HEK293T (cell line): ENCODE measurements around the gene ZNF212.

ENCODE experiments used
- CTCF ChIA-PET: fragments of 350-600 bp; formaldehyde crosslinking; extraction: SDS; loops from one replicate; lab custom pipeline; 2021; ENCODE audit warnings: antibody characterized with exemption, inconsistent platforms; lab: Yijun Ruan, JAX
- POLR2A ChIA-PET: fragments of 350-600 bp; formaldehyde crosslinking; extraction: SDS; loops from one replicate; lab custom pipeline; 2020; ENCODE audit warnings: antibody characterized with exemption, inconsistent platforms; lab: Yijun Ruan, JAX
- DNase-seq: peaks from one replicate; pipeline ENCODE4 v3.0.0; 2012; ENCODE audit warnings: mixed read lengths; ENCODE audit errors: extremely low spot score
- ARNT ChIP-seq: fragments of 450-650 bp; IDR thresholded peaks from 2 replicates; pipeline ENCODE4 v1.6.1; 2017; ENCODE audit warnings: mild to moderate bottlenecking
- BHLHE40 ChIP-seq: fragments of 450-650 bp; IDR thresholded peaks from 2 replicates; pipeline ENCODE4 v1.6.1; 2016; ENCODE audit warnings: mild to moderate bottlenecking, moderate library complexity, borderline replicate concordance
- CTBP1 ChIP-seq: fragments of 450-650 bp; IDR thresholded peaks from 2 replicates; pipeline ENCODE4 v1.6.1; 2016; ENCODE audit warnings: borderline replicate concordance
- ELF4 ChIP-seq: fragments of 450-650 bp; IDR thresholded peaks from 2 replicates; pipeline ENCODE4 v1.6.1; 2017; ENCODE audit warnings: antibody characterized with exemption
- FOXA1 ChIP-seq: fragments of 450-650 bp; IDR thresholded peaks from 2 replicates; pipeline ENCODE4 v1.6.1; 2016; ENCODE audit warnings: mild to moderate bottlenecking
- FOXK2 ChIP-seq: fragments of 450-650 bp; IDR thresholded peaks from 2 replicates; pipeline ENCODE4 v1.6.1; 2016; ENCODE audit warnings: mild to moderate bottlenecking
- FOXM1 ChIP-seq: fragments of 450-650 bp; IDR thresholded peaks from 2 replicates; pipeline ENCODE4 v1.6.1; 2017; ENCODE audit warnings: mild to moderate bottlenecking, borderline replicate concordance
- HDGF ChIP-seq: fragments of 450-650 bp; IDR thresholded peaks from 2 replicates; pipeline ENCODE4 v1.6.1; 2017; ENCODE audit warnings: antibody characterized with exemption, borderline replicate concordance
- L3MBTL2 ChIP-seq: fragments of 450-650 bp; conservative IDR thresholded peaks from 2 replicates; pipeline ENCODE4 v1.6.1; 2016; ENCODE audit warnings: mild to moderate bottlenecking
- LEF1 ChIP-seq: fragments of 450-650 bp; IDR thresholded peaks from 2 replicates; pipeline ENCODE4 v1.6.1; 2017; ENCODE audit warnings: mild to moderate bottlenecking, borderline replicate concordance
- NFRKB ChIP-seq: fragments of 450-650 bp; IDR thresholded peaks from 2 replicates; pipeline ENCODE4 v1.6.1; 2016; ENCODE audit warnings: mild to moderate bottlenecking, moderate library complexity
- SP1 ChIP-seq: fragments of 450-650 bp; IDR thresholded peaks from 2 replicates; pipeline ENCODE4 v1.6.1; 2017
- SUZ12 ChIP-seq: fragments of 450-650 bp; IDR thresholded peaks from 2 replicates; pipeline ENCODE4 v1.6.1; 2016; ENCODE audit warnings: mild to moderate bottlenecking
- TARDBP ChIP-seq: fragments of 450-650 bp; IDR thresholded peaks from 2 replicates; pipeline ENCODE4 v1.6.1; 2016
- ZNF384 ChIP-seq: fragments of 450-650 bp; IDR thresholded peaks from 2 replicates; pipeline ENCODE4 v1.6.1; 2016
- TF ChIP-seq, protein P1 (sequence below): fragments of 450-650 bp; IDR thresholded peaks from 2 replicates; pipeline ENCODE4 v1.6.1; 2016

Gene ZNF212

DNA sequence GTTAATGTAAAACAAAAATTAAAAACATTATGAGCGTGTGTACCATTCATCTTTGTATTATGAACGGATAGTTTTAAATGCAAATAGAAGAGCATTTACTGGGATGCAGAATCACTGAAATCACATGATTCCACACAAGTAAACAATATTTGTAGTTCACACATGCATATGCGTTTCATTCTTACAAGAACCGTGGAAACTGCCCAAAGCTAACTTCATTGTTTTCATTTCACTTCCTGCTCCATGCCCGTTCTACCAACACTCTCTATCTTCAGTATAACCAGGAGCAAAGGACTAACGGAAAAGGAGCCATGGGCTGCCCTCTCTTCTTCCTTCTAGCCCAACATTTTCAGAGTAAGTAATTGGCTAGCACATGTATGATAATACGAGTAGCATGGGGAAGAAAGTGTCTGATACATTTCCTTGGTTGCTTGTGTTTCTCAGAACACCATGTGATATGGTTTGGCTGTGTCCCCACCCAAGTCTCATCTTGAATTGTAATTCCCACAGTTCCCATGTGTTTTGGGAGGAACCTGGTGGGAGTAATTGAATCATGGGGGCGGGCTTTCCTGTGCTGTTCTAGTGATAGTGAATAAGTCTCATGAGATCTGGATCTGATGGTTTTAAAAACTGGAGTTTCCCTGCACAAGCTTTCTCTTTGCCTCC is 61.3 kb downstream of the ZNF212 start:
- POLR2A ChIA-PET: no interaction called here
- no peak for DNase-seq
- TF ChIP-seq SP1 (no peak), ARNT (no peak), FOXA1 (no peak), SUZ12 (no peak), CTBP1 (no peak), TARDBP (no peak), L3MBTL2 (no peak), ZNF384 (no peak), FOXK2 (no peak), NFRKB (no peak), LEF1 (no peak), BHLHE40 (no peak), FOXM1 (no peak), ELF4 (no peak), HDGF (no peak)
- TF ChIP-seq, protein P1, sequence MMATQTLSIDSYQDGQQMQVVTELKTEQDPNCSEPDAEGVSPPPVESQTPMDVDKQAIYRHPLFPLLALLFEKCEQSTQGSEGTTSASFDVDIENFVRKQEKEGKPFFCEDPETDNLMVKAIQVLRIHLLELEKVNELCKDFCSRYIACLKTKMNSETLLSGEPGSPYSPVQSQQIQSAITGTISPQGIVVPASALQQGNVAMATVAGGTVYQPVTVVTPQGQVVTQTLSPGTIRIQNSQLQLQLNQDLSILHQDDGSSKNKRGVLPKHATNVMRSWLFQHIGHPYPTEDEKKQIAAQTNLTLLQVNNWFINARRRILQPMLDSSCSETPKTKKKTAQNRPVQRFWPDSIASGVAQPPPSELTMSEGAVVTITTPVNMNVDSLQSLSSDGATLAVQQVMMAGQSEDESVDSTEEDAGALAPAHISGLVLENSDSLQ: no peak
- CTCF ChIA-PET: interaction anchor here (1.0 kb wide), 1 partner anchor 9 kb away, joined by 6 read pairs; no protein-coding TSS in a partner anchor

- no peak for DNase-seq
These were observed 62.8 kb downstream of the ZNF212 start for GRCh38 chr7:149302222-149302621.

GRCh38 chr7:149302865-149303264 is 63.4 kb downstream of the ZNF212 start:
- TF ChIP-seq FOXK2 (no peak), CTBP1 (no peak), FOXM1 (no peak), ELF4 (no peak), SUZ12 (no peak), SP1 (no peak), NFRKB (no peak), TARDBP (no peak), BHLHE40 (no peak), ARNT (no peak), LEF1 (no peak), L3MBTL2 (no peak), FOXA1 (no peak), ZNF384 (no peak)
- TF ChIP-seq, protein P1: no peak
- ChIA-PET CTCF (no interaction called here), POLR2A (no interaction called here)
- DNase-seq: no peak

More at GRCh38 chr7:149302222-149302621, 62.8 kb downstream of the ZNF212 start:
- TF ChIP-seq SUZ12: no peak
- TF ChIP-seq ELF4: no peak
- no peak for TF ChIP-seq TARDBP
- no peak for TF ChIP-seq FOXK2
- ChIA-PET POLR2A (no interaction called here), CTCF (no interaction called here)

DNA sequence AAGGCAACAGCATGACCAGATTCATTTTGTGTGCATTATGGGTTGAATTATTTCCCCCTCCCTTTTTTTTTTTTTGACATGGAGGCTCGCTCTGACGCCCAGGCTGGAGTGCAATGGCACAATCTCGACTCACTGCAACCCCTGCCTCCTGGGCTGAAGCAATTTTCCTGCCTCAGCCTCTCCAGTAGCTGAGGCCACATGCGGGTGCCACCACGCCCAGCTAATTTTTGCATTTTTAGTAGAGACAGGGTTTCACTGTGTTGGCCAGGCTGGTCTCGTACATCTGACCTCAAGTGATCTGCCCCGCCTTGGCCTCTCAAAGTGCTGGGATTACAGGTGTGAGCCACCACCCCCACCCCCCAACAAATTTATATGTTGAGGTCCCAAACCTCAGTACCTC is 64.6 kb downstream of the ZNF212 start:
- POLR2A ChIA-PET: no interaction called here
- TF ChIP-seq SUZ12 (no peak), FOXM1 (no peak), LEF1 (no peak), ZNF384 (no peak), FOXA1 (no peak), CTBP1 (no peak), SP1 (no peak), TARDBP (no peak), ELF4 (no peak), FOXK2 (no peak), HDGF (no peak), BHLHE40 (no peak), L3MBTL2 (no peak), NFRKB (no peak), ARNT (no peak)
- TF ChIP-seq, protein P1: no peak
- DNase-seq: no peak
- CTCF ChIA-PET: no interaction called here
